Adrenal gland (tissue), 12 donors: ENCODE results near the gene COQ8B. TPM values are rescaled to one million over a fixed set of nuclear protein-coding genes. Genes with fewer than 3 reads are reported as not detected.

Source experiments
- DNase-seq, 7 donors: peaks; one replicate each; pipeline ENCODE4 v3.0.0-alpha.2; 2019 to 2020
- H3K27ac ChIP-seq, 5 donors: fragments of 200-600 bp; sonication (generic) in 4 of 5; 1 replicate in 3 of 5; 2 replicates in 2 of 5; pipeline versions ENCODE4 v1.5.1 to v1.8.0; 2016 to 2020; ENCODE audit warnings: mild to moderate bottlenecking in 1 of 5
- H3K27me3 ChIP-seq: fragments of 200-600 bp; 2 replicates; pipeline ENCODE4 v1.8.0; 2021
- H3K36me3 ChIP-seq, 2 donors: fragments of 200-600 bp; replicated peaks in 1 of 2; 1 replicate in 1 of 2; 2 replicates in 1 of 2; pipeline versions ENCODE4 v1.5.1 to v1.8.0; 2018 to 2022
- H3K4me1 ChIP-seq, 2 donors: fragments of 200-600 bp; replicated peaks in 1 of 2; 1 replicate in 1 of 2; 2 replicates in 1 of 2; pipeline versions ENCODE4 v1.5.1 to v1.8.0; 2018 to 2021
- H3K4me3 ChIP-seq, 4 donors: fragments of 200-600 bp; sonication (generic) in 3 of 4; one replicate each; pipeline ENCODE4 v1.5.1; 2016 to 2018
- H3K9me3 ChIP-seq, 3 donors: fragments of 200-600 bp; sonication (generic) in 1 of 3; replicated peaks in 1 of 3; 1 replicate in 2 of 3; 2 replicates in 1 of 3; pipeline versions ENCODE4 v1.5.1 to v1.8.0; 2016 to 2021
- CTCF ChIP-seq, 6 experiments: fragments of 450-650 bp in 4 of 6; fragments of 200-600 bp in 2 of 6; sonication (generic) in 1 of 6; IDR thresholded peaks; 1 replicate in 5 of 6; 2 replicates in 1 of 6; pipeline versions ENCODE4 v1.5.1 to v1.8.0; 2016 to 2021; ENCODE audit warnings: antibody characterized with exemption in 6 of 6, mild to moderate bottlenecking in 2 of 6, moderate library complexity in 1 of 6
- POLR2A ChIP-seq, 2 donors: fragments of 450-650 bp; IDR thresholded peaks; one replicate each; pipeline ENCODE4 v1.6.1; 2017; ENCODE audit warnings: antibody characterized with exemption in 2 of 2, mild to moderate bottlenecking in 2 of 2, moderate library complexity in 1 of 2
- WGBS, 4 donors: extraction: QIAGEN DNeasy Blood & Tissue Kit in 2 of 4; methylation state at CpG; one replicate each; pipeline versions ENCODE4 v1.1.5 to v1.1.7; 2013 to 2017; 5-methylcytosine and 5-hydroxymethylcytosine counted together
- intact Hi-C, 2 donors: fragments of 100-400 bp; cut with DNase I; formaldehyde crosslinking; loops; one replicate each; pipeline versions ENCODE4 v1.14.1 to v1.15.0; 2022 to 2023
- polyA plus RNA-seq, 3 donors: library from polyadenylated mRNA; stranded (reverse); fragments of 200-250 nt in 2 of 3; fragments of 350-450 nt in 1 of 3; fragmentation: Illumina TruSeq in 1 of 3; extraction: RNeasy Lipid Tissue Mini Kit (QIAGEN cat#74804) in 1 of 3; gene quantifications; one replicate each; pipeline ENCODE4 v1.2.3, GENCODE V29; 2013 to 2014
- total RNA-seq, 9 donors: library from RNA; depleted of rRNA in 4 of 9; stranded (reverse); fragments of >200 nt in 4 of 9; fragments of 120-200 nt in 1 of 9; fragmentation: NEBNext Ultra II Directional in 1 of 9; extraction: Animal tissue kit (Norgen Biotek cat#: 25700) in 1 of 9; gene quantifications; one replicate each; pipeline versions ENCODE4 v1.1.0 to v1.2.4, GENCODE V29; 2013 to 2023
- donor health status: healthy with polysubstance abuse.
- donor health status: Bipolar disorder and iron deficiency.
- donor health status: DM: yes; HTN: yes; CAD: no.
- donor health status: DM: no; HTN: no; CAD: no.
- donor health status: DM: no; HTN: no; CAD: no.
- donor health status: DM: yes; HTN: yes; CAD: no.

COQ8B gene
- total and polyA plus RNA-seq, 12 donors: 13.7 to 80.4 (median 48.9) TPM

GRCh38 chr19:40692212-40692551 is 24.5 kb downstream of the COQ8B start:
- peaks cover 13 to 15% of the 10 kb centered on the region in 2 donors for H3K4me1 ChIP-seq
- no peaks in the 10 kb centered on the region for H3K27me3 ChIP-seq
- intact Hi-C loops: no loop called here
- 85 to 94% (median 89%) methylated on average over 6 to 14 of the region's 14 CpGs for WGBS, 4 donors
- no peak overlapping the region for H3K4me3 ChIP-seq
- peak overlapping the region in 1 of 5 donors; percentile 89 for H3K27ac ChIP-seq
- TF ChIP-seq CTCF (IDR thresholded peaks at IDR 0.05): no peak
- TF ChIP-seq POLR2A (IDR thresholded peaks at IDR 0.05): no peak
- peaks cover 0 to 19% of the 10 kb centered on the region in 2 donors for H3K36me3 ChIP-seq
- no peaks in the 10 kb centered on the region for H3K9me3 ChIP-seq
- DNase-seq: no peak

- Histone ChIP-seq H3K4me1 (peaks cover 13 to 15% of the 10 kb centered on the region in 2 donors), H3K36me3 (peaks cover 0 to 16% of the 10 kb centered on the region in 2 donors), H3K9me3 (no peaks in the 10 kb centered on the region), H3K4me3 (peak overlapping the region in 1 of 4 donors; percentile 67), H3K27me3 (no peaks in the 10 kb centered on the region), H3K27ac (peak overlapping the region in 3 of 5 donors; percentile 66 to 89 (median 83))
- no peak for DNase-seq
- TF ChIP-seq POLR2A (IDR thresholded peaks at IDR 0.05): no peak
- no peak for TF ChIP-seq CTCF (IDR thresholded peaks at IDR 0.05)
- 81 to 99% (median 82%) methylated on average over 11 to 23 of the region's 24 CpGs for WGBS, 4 donors
- intact Hi-C loops: no loop called here
Observed at GRCh38 chr19:40691421-40692211, 25.1 kb downstream of the COQ8B start.

- Histone ChIP-seq H3K36me3 (peaks cover 0 to 15% of the 10 kb centered on the region in 2 donors), H3K4me1 (peaks cover 13 to 15% of the 10 kb centered on the region in 2 donors), H3K27ac (peak overlapping the region in 4 of 5 donors; percentile 64 to 89 (median 74)), H3K4me3 (peak overlapping the region in 2 of 4 donors; percentile 58 to 67), H3K27me3 (no peaks in the 10 kb centered on the region), H3K9me3 (no peaks in the 10 kb centered on the region)
- no peak for TF ChIP-seq POLR2A (IDR thresholded peaks at IDR 0.05)
- WGBS, 4 donors: 2 to 23% (median 9%) methylated on average over 9 to 56 of the region's 56 CpGs
- intact Hi-C loops: no loop called here
- DNase-seq: peak; percentile 94 to 97 (median 96)
Observed at GRCh38 chr19:40690693-40691420, 25.8 kb downstream of the COQ8B start.

- WGBS, 4 donors: 5 to 33% (median 11%) methylated on average over 1 to 50 of the region's 50 CpGs
Observed at GRCh38 chr19:40690050-40690692, 26.5 kb downstream of the COQ8B start, which contains the start of gene NUMBL. NUMBL (minus strand) TSS chr19:40690651; CDS start chr19:40690483, 168 bp downstream.

More at GRCh38 chr19:40690050-40690692, 26.5 kb downstream of the COQ8B start, which contains the start of gene NUMBL:
- TF ChIP-seq CTCF (IDR thresholded peaks at IDR 0.05): no peak
- TF ChIP-seq POLR2A (IDR thresholded peaks at IDR 0.05): peak in 1 of 2 donors; percentile 45
- Histone ChIP-seq H3K4me1 (peaks cover 13 to 15% of the 10 kb centered on the region in 2 donors), H3K27ac (peak within 1 kb of the TSS in 4 of 5 donors; percentile 64 to 89 (median 74)), H3K27me3 (no peaks in the 10 kb centered on the region), H3K9me3 (no peaks in the 10 kb centered on the region), H3K4me3 (peak within 1 kb of the TSS in 3 of 4 donors; percentile 48 to 67 (median 58)), H3K36me3 (peaks cover 0 to 11% of the 10 kb centered on the region in 2 donors)
- DNase-seq: no peak
- intact Hi-C loops: no loop called here
